ENCODE measurements around the gene SYTL2.
"Not testable (repeated sequence)": the region's sequence is repeated elsewhere in the genome, so short reads cannot be mapped to it uniquely, and the experiment has no call there.

The SYTL2 gene

DNA sequence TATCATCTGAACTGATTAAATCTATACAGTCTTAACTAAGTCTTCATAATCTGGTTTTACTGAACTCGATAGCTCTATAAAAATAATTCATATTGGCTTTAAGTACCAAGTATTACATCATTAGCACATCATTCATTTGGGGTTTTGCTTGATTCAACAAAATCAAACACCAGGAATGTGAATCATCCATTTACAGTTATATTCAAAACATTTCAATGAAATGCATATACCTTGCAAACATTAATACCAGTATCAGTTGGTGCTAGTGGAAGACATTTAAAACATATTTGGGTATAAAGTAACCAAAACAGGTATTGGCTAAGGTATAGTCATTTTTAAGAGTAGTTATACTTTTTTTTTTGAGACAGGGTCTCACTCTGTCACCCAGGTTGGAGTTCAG is 112.7 kb downstream of the SYTL2 start:
- in situ Hi-C loops (cut with MboI; ENCODE audit: low sequenced_read_pairs) = no loop called here

DNA sequence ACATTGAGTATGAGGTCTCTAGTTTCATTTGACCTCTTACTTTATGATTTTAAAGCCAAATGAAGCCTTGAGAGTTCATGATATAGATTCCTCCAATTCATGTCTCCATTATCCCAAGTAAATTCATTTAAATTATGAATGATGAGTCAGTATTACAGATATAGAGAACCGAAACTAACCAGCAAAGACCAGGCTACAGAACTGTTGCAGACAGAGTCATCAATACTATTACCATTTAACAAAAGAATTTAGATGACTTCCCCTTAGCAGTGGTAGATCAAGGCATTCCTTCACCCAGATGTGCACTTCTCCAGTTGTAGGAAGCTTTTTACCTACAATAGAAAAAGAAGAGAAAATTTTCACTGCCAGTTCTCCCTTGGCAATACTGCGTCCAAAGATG is 113.2 kb downstream of the SYTL2 start:
- in situ Hi-C loops (cut with MboI; ENCODE audit: low sequenced_read_pairs) = no loop called here

GRCh38 chr11:85695546-85695945 is 115.4 kb downstream of the SYTL2 start:
- in situ Hi-C loops (cut with MboI; ENCODE audit: low sequenced_read_pairs) = no loop called here

DNA sequence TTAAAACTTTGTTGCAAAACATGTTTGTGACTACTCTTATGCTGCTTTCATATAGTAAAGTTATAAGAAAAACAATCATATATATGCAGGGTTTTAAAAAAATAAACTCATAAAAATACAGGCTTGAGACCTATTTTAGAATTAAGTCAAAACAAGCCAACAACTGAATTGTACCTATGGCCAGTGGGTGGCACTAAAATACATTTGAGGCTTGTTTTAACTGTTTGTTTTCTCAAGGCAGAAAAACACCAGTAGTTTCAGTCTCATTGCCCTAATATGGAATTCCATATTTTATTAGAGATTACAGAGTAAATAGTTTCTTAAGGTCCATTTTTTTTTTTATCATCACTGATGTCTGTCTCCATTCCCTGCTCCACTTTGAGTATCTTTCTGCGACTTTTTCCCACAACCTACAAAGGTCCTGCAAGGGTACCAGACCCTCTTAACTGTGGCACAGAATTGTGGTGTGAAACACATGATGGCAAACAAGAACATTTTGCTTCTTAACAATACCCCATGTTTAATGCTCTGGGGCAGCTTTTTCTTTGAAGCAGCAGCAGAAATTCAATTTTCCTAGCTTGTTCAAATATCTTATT is 116.5 kb downstream of the SYTL2 start:
- in situ Hi-C loops (cut with MboI; ENCODE audit: low sequenced_read_pairs) = no loop called here

DNA sequence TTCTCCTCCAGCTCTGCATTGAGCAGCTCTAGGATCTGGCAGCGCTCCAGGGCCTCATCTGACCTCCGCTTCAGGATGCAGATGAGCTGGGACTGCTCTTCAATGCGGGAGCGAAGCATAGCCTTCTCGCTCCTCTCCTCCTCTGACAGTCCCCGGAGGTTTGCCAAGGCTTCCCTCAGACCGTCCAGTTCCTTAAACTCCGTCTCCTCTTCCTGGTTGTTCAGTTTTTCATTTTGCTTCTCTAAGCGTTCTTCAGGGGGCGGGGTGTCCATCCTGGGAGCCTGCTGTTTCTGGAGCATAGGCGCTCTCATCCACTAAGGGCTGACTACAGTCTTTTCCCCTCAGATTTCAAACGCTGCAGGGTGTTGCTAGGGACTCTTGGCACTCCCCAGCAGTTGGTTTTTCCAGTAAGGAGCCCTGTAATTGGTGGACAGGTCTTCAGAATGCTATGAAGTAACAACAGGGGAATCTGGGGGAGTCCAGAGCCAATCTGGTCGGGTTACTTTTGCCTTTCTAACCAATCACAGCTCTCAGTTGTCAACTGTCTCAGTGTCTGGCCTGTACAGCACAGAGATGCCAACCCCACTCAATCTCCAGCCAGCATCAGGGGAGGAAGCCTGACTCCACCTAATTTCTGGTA is 125.0 kb downstream of the SYTL2 start, which contains the start of gene CCDC89:
Gene CCDC89 (minus strand): TSS at position 376 of the 640 bp plus-strand sequence. CDS start 65 bp downstream, at position 311.
- in situ Hi-C loops (cut with MboI; ENCODE audit: low sequenced_read_pairs) = no loop called here

GRCh38 chr11:85685125-85685819 is 125.7 kb downstream of the SYTL2 start:
- in situ Hi-C loops (cut with MboI; ENCODE audit: low sequenced_read_pairs) = no loop called here

- in situ Hi-C loops (cut with MboI; ENCODE audit: low sequenced_read_pairs) = no loop called here
Observed at GRCh38 chr11:85682330-85683305, 128.3 kb downstream of the SYTL2 start.

GRCh38 chr11:85680897-85681296 is 130.0 kb downstream of the SYTL2 start:
- in situ Hi-C loops (cut with MboI; ENCODE audit: low sequenced_read_pairs) = no loop called here

DNA sequence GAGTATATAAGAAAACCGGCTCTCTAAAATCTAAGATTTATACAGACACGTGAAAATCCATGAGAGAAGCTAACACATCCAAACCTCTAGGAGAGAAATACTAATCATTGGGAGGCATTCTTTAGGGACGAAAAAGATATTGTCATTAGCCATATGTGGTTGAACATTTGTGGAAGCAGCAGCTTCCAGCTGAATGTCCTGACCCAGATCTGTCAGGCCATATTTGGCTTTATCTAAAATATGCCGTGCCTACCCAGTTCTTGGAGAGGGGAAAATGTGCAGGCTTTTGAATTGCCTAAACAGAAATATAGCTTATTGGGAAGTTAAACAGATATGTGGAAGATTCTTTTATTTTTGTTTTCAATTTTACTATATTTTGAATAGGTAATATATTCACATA is 131.4 kb downstream of the SYTL2 start:
- in situ Hi-C loops (cut with MboI; ENCODE audit: low sequenced_read_pairs) = no loop called here

DNA sequence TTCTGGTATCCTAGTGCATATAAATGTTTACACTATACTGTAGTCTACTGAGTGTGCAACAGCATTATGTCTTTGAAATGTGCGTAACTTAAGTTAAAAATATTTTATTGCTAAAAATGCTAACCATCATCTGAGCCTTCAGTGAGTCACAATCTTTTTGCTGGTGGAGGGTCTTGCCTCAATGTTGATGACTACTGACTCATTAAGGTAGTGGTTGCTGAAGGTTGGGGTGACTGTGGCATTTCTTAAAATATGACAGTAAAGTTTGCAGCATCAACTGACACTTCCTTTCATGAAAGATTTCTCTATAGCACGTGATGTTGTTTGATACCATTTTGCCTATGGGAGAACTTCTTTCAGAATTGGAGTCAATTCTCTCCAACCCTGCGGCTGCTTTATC is 137.5 kb downstream of the SYTL2 start:
- in situ Hi-C loops (cut with MboI; ENCODE audit: low sequenced_read_pairs) = no loop called here

DNA sequence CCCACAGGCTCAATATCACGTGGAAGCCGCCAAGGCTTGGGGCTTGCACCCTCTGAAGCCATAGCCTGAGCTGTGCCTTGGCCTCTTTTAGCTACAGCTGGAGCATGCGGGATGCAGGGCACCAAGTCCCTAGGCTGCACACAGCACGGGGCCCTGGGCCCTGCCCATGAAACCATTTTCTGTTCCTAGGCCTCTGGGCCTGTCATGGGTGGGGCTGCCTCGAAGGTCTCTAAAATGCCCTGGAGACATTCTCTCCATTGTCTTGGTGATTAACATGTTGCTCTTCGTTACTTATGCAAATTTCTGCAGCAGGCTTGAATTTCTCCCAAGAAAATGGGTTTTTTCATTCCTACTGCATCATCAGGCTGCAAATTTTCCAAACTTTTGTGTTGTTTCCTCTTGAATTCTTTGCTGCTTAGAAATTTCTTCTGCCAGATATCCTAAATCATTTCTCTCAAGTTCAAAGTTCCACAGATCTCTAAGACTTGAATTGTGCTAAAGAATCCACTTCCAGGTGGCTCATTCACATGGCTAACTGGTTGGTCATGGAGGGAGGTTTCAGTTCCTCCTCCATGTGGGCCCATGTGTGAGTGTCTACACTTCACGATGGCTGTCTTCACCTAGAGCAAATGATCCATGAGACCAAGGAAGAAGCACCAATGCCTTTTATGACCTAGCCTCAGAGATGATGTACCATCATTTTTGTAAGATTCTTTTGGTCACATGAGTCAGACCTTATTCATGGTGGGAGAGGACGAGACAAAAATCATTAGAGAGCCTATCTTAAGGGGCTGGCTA is 138.6 kb downstream of the SYTL2 start:
- in situ Hi-C loops (cut with MboI; ENCODE audit: low sequenced_read_pairs) = no loop called here

DNA sequence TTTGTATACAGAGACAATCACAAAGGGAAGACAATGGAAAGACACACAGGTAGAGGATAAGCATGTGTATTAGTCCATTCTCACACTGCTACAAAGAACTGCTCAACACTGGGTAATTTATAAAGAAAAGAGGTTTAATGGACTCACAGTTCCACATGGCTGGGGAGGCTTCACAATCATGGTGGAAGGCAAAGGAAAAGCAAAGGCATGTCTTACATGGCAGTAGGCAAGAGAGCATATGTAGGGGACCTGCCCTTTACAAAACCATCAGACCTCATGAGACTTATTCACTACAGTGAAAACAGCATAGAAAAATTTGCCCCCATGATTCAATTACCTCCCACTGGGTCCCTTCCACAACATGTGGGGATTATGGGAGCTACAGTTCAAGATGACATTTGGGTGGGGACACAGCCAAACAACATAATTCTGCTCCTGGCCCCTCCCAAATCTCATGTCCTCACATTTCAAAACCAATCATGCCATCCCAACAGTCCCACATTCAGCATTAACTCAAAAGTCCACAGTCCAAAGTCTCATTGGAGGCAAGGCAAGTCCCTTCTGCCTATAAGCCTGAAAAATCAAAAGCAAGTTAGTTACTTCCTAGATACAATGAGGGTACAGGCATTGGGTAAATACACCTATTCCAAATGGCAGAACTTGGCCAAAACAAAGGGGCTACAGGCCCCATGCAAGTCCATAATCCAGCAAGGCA is 139.8 kb downstream of the SYTL2 start:
- in situ Hi-C loops (cut with MboI; ENCODE audit: low sequenced_read_pairs) = not testable (repeated sequence)

GRCh38 chr11:85668157-85668556 is 142.8 kb downstream of the SYTL2 start:
- in situ Hi-C loops (cut with MboI; ENCODE audit: low sequenced_read_pairs) = no loop called here

GRCh38 chr11:85666687-85667086 is 144.3 kb downstream of the SYTL2 start:
- in situ Hi-C loops (cut with MboI; ENCODE audit: low sequenced_read_pairs) = no loop called here

GRCh38 chr11:85665733-85666132 is 145.2 kb downstream of the SYTL2 start:
- in situ Hi-C loops (cut with MboI; ENCODE audit: low sequenced_read_pairs) = no loop called here

DNA sequence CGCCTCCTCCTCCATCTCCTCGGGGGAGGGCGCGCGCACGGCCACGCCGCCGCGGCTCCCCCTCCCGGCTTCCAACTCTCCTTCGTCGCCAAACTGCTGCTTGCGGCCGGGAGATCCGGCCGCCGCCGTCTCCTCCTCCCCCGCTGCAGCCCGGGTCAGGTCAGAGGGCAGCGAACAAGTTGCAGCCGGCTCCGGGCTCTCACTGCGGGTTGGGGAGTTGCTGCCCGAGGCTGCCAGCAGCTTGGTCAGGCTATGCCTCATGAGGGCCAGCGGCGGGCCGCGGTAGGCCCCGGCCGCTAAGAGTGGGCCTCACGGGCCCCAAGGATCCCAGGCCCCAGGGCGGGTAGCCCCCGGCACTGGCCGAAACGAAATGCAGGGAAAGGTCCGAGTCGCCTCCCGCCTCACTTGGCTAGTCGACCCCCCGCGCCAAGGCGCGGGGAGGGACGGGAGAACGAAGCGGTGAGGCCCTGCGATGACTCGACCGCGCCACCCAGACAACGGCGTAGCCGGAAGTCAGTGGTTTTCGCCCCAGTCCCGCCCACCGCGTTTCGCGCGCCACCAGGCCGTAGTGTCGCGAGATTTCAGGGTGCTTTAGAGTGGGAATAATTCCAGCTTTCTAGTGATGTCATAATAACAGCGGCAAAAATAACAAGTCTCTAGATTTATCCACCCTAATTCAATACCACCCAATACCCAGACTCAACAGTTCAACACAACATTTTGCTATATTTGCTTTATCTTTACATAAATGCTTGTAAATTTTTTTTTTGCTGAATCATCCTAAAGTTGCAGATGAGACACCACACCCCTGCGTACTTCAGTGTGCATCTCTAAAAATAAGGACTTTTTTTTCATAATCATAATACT is 146.1 kb downstream of the SYTL2 start, which contains the start of gene CREBZF:
Gene CREBZF (minus strand): TSS at position 515 of the 867 bp plus-strand sequence. CDS start 254 bp downstream, at position 261.
- in situ Hi-C loops (cut with MboI; ENCODE audit: low sequenced_read_pairs) = no loop called here

DNA sequence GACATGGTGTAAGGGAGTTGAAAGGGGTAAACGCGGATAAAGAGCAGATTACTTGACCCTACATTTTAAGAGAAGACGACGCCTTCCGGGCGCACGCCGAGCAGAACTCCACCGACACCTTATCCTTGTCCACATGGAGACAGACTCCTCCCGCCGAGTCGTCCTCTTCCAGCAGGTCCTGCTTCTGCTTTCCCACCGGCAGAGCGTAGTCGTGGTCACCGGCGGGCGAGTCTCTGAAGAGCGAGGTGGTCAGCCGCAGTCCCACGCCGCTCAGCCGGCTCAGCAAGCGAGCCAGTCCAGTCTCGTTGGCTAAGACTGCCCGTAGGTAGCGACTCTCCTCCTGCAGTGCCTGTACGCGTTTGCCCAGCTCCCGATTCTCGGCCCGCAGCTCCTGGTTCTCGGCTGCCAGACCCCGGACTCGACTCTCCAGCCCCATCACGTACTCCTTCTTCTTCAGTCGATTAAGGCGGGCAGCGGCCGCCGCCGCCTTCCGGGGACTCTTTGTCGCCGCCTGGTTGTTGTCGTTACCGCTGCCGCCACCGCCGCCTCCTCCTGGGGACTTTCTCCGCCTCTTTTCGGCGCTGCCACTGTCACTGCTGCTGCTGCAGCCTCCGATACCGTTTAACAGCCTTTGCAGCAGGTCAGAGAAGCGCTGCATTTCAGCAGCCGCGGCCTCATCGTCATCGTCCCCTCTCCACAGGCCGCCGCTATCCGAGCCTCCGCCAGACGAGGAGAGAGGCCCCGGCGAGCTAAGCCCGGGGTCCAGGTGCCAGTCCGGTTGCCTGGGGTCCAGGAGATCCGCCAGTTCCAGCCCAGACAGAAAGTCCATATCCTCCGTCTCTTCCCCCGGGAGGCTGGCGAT is 147.0 kb downstream of the SYTL2 start:
- in situ Hi-C loops (cut with MboI; ENCODE audit: low sequenced_read_pairs) = no loop called here

Measured in HL-60/S4 (cell line).